OCI-LY3 (cell line): ENCODE results near the gene TMEM114.

Experiments used
- H2AFZ ChIP-seq: fragments of 200-600, 300-600 bp; shearing (Covaris generic); 2 replicates; pipeline ENCODE4 v1.6.0; 2014; ENCODE audit warnings: antibody characterized with exemption, low read depth, low read length
- H3K27ac ChIP-seq: fragments of 200-600, 300-600 bp; sonication (generic); 2 replicates; pipeline ENCODE4 v1.5.1; 2014; ENCODE audit warnings: mild to moderate bottlenecking, low read length, moderate library complexity, mixed read lengths
- H3K27me3 ChIP-seq: fragments of 200-600, 300-600 bp; sonication (generic); 2 replicates; pipeline ENCODE4 v1.6.1; 2014; ENCODE audit warnings: low read depth, low read length, mixed read lengths
- H3K36me3 ChIP-seq: fragments of 200-600, 300-600 bp; sonication (generic); replicated peaks from 2 replicates; pipeline ENCODE3; 2014; ENCODE audit warnings: low read depth, low read length, mixed read lengths
- H3K4me1 ChIP-seq: fragments of 300-600, 200-600 bp; sonication (generic); 2 replicates; pipeline ENCODE4 v1.6.1; 2014; ENCODE audit warnings: low read length, mixed read lengths
- H3K4me2 ChIP-seq: fragments of 200-600, 300-600 bp; sonication (generic); 2 replicates; pipeline ENCODE4 v1.6.1; 2014; ENCODE audit warnings: low read length, mixed read lengths
- H3K4me3 ChIP-seq: fragments of 300-600, 200-600 bp; sonication (generic); 2 replicates; pipeline ENCODE4 v1.5.1; 2014; ENCODE audit warnings: antibody characterized with exemption, mild to moderate bottlenecking, low read length, moderate library complexity
- H3K79me2 ChIP-seq: fragments of 300-600, 200-600 bp; shearing (Covaris generic); 2 replicates; pipeline ENCODE4 v1.6.1; 2014; ENCODE audit warnings: mild to moderate bottlenecking, low read length, mixed read lengths
- H3K9ac ChIP-seq: fragments of 300-600, 200-600 bp; shearing (Covaris generic); 2 replicates; pipeline ENCODE4 v1.6.0; 2014; ENCODE audit warnings: mild to moderate bottlenecking, low read length, moderate library complexity
- H3K9me3 ChIP-seq: fragments of 200-600, 300-600 bp; shearing (Covaris generic); 2 replicates; pipeline ENCODE4 v1.6.1; 2014; ENCODE audit warnings: low read length, mixed read lengths; ENCODE audit not compliant: insufficient read depth
- H4K20me1 ChIP-seq: fragments of 200-600, 300-600 bp; sonication (generic); 2 replicates; pipeline ENCODE4 v1.6.1; 2016; ENCODE audit warnings: low read length, mixed read lengths; ENCODE audit not compliant: insufficient read depth
- EZH2phosphoT487 ChIP-seq: fragments of 200-600 bp; shearing (Covaris generic); IDR thresholded peaks from 2 replicates; pipeline ENCODE4 v1.6.1; 2018; ENCODE audit warnings: antibody characterized with exemption, mixed run types, low read depth
- TF ChIP-seq, protein P1 (sequence below): fragments of 200-600, 300-600 bp; sonication (generic); IDR thresholded peaks from 2 replicates; pipeline ENCODE4 v1.5.1; 2014; ENCODE audit warnings: antibody characterized with exemption, low read length, low read depth

Gene TMEM114

DNA sequence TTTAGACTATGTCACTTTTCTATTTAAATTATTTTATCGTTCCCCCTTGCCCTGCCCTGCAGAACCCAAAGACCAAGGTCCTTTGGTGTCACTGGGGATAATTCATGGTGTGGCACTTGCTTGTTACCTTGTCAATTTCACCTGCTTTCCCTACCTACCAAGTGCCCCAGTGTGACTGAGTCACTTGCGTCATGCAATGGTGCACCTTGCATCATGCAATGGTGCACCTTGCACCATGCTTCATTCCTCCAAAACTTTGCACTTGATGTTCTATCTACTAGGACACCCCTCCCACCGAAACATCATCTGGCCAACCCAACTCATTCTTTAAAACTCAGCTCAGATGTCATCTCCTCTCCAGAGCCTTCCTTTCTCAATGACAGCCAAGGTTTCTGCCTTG lies 47.1 kb downstream of the TMEM114 start:
- H3K9ac ChIP-seq: no peak overlapping the region
- H3K4me1 ChIP-seq: no peaks in the 10 kb centered on the region
- no peak overlapping the region for H2AFZ ChIP-seq
- H3K9me3 ChIP-seq: no peaks in the 10 kb centered on the region
- no peaks in the 10 kb centered on the region for H3K79me2 ChIP-seq
- no peak overlapping the region for H3K4me2 ChIP-seq
- TF ChIP-seq, protein P1, sequence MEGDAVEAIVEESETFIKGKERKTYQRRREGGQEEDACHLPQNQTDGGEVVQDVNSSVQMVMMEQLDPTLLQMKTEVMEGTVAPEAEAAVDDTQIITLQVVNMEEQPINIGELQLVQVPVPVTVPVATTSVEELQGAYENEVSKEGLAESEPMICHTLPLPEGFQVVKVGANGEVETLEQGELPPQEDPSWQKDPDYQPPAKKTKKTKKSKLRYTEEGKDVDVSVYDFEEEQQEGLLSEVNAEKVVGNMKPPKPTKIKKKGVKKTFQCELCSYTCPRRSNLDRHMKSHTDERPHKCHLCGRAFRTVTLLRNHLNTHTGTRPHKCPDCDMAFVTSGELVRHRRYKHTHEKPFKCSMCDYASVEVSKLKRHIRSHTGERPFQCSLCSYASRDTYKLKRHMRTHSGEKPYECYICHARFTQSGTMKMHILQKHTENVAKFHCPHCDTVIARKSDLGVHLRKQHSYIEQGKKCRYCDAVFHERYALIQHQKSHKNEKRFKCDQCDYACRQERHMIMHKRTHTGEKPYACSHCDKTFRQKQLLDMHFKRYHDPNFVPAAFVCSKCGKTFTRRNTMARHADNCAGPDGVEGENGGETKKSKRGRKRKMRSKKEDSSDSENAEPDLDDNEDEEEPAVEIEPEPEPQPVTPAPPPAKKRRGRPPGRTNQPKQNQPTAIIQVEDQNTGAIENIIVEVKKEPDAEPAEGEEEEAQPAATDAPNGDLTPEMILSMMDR: no peak
- no peak for TF ChIP-seq EZH2phosphoT487
- H3K36me3 ChIP-seq: no peaks in the 10 kb centered on the region
- no peaks in the 10 kb centered on the region for H4K20me1 ChIP-seq
- H3K4me3 ChIP-seq: no peak overlapping the region
- 0 out of 2 replicates have a peak, but pooled peaks cover 8% of the 10 kb centered on the region for H3K27me3 ChIP-seq
- H3K27ac ChIP-seq: no peak overlapping the region

- Histone ChIP-seq H3K79me2 (no peaks in the 10 kb centered on the region), H3K4me2 (no peak overlapping the region), H3K27me3 (0 out of 2 replicates have a peak, but pooled peaks cover 8% of the 10 kb centered on the region), H3K27ac (no peak overlapping the region), H3K9ac (no peak overlapping the region), H3K4me1 (no peaks in the 10 kb centered on the region), H4K20me1 (no peaks in the 10 kb centered on the region), H3K4me3 (no peak overlapping the region), H3K36me3 (no peaks in the 10 kb centered on the region), H3K9me3 (no peaks in the 10 kb centered on the region), H2AFZ (no peak overlapping the region)
- no peak for TF ChIP-seq EZH2phosphoT487
- TF ChIP-seq, protein P1: no peak
These were observed 47.9 kb downstream of the TMEM114 start for GRCh38 chr16:8542393-8542792.

GRCh38 chr16:8541868-8542267 lies 48.4 kb downstream of the TMEM114 start:
- H3K27me3 ChIP-seq: 0 out of 2 replicates have a peak, but pooled peaks cover 8% of the 10 kb centered on the region
- H3K9ac ChIP-seq: no peak overlapping the region
- no peaks in the 10 kb centered on the region for H3K4me1 ChIP-seq
- H4K20me1 ChIP-seq: no peaks in the 10 kb centered on the region
- no peak overlapping the region for H3K4me2 ChIP-seq
- no peaks in the 10 kb centered on the region for H3K36me3 ChIP-seq
- no peaks in the 10 kb centered on the region for H3K79me2 ChIP-seq
- TF ChIP-seq, protein P1: no peak
- TF ChIP-seq EZH2phosphoT487: no peak
- no peak overlapping the region for H2AFZ ChIP-seq
- H3K4me3 ChIP-seq: no peak overlapping the region
- H3K27ac ChIP-seq: no peak overlapping the region
- H3K9me3 ChIP-seq: no peaks in the 10 kb centered on the region

GRCh38 chr16:8537691-8538342 lies 52.5 kb downstream of the TMEM114 start:
- Histone ChIP-seq H3K4me2 (no peak overlapping the region), H3K27me3 (0 out of 2 replicates have a peak, but pooled peaks cover 5% of the 10 kb centered on the region), H2AFZ (no peak overlapping the region), H3K4me3 (no peak overlapping the region), H3K9me3 (no peaks in the 10 kb centered on the region), H3K27ac (no peak overlapping the region), H3K36me3 (no peaks in the 10 kb centered on the region), H4K20me1 (no peaks in the 10 kb centered on the region), H3K9ac (no peak overlapping the region), H3K4me1 (no peaks in the 10 kb centered on the region), H3K79me2 (no peaks in the 10 kb centered on the region)
- TF ChIP-seq, protein P1: no peak
- TF ChIP-seq EZH2phosphoT487: no peak
